WTC11 (cell line): ENCODE results near the gene SLC47A1. TPM values are rescaled to one million over a fixed set of nuclear protein-coding genes. Genes with fewer than 3 reads are reported as not detected.

ENCODE experiments used
- ATAC-seq: fragments of 200-7000 bp; cut with Tn5 transposase; 2 replicates; pipeline ENCODE4 v1.10.0; 2021; ENCODE audit warnings: mild to moderate bottlenecking, moderate library complexity
- CTCF ChIA-PET: fragments of 300-600 bp; sonication (Branson Sonifier 250); formaldehyde crosslinking; loops from one replicate; lab custom pipeline; 2021; ENCODE audit warnings: antibody characterized with exemption; lab: Charles Lee
- POLR2A ChIA-PET: fragments of 350-600 bp; sonication (Branson Sonifier 250); formaldehyde crosslinking; loops from one replicate; lab custom pipeline; 2021; ENCODE audit warnings: antibody characterized with exemption; lab: Charles Lee
- DNase-seq: peaks from one replicate; pipeline ENCODE4 v3.0.0; 2021; ENCODE audit warnings: low spot score
- H3K27ac Mint-ChIP-seq: 2 replicates; pipeline ENCODE4 v1.8.0; 2021; ENCODE audit warnings: mixed read lengths
- H3K27me3 Mint-ChIP-seq: 2 replicates; pipeline ENCODE4 v1.8.0; 2021; ENCODE audit warnings: low read depth, mild to moderate bottlenecking, moderate library complexity, mixed read lengths
- H3K36me3 Mint-ChIP-seq: 2 replicates; pipeline ENCODE4 v1.8.0; 2021; ENCODE audit warnings: mixed read lengths
- H3K4me1 Mint-ChIP-seq: 2 replicates; pipeline ENCODE4 v1.8.0; 2022; ENCODE audit warnings: mixed read lengths
- H3K4me3 Mint-ChIP-seq: 2 replicates; pipeline ENCODE4 v1.8.0; 2021; ENCODE audit warnings: mild to moderate bottlenecking, moderate library complexity, mixed read lengths
- H3K9me3 Mint-ChIP-seq: 2 replicates; pipeline ENCODE4 v1.8.0; 2021; ENCODE audit warnings: mixed read lengths
- FOXK1 ChIP-seq: sonication (generic); formaldehyde crosslinking; IDR thresholded peaks from 2 replicates; pipeline ENCODE4 v1.8.0; 2022; ENCODE audit warnings: mild to moderate bottlenecking, moderate library complexity, missing genetic modification reagents
- FOXP1 ChIP-seq: sonication (generic); formaldehyde crosslinking; IDR thresholded peaks from 2 replicates; pipeline ENCODE4 v1.8.0; 2022; ENCODE audit warnings: missing genetic modification reagents, mild to moderate bottlenecking, moderate library complexity, borderline replicate concordance
- IRF2 ChIP-seq: sonication (generic); formaldehyde crosslinking; IDR thresholded peaks from 2 replicates; pipeline ENCODE4 v1.8.0; 2022; ENCODE audit warnings: low read depth, missing genetic modification reagents, borderline replicate concordance
- KAT7 ChIP-seq: sonication (generic); formaldehyde crosslinking; IDR thresholded peaks from 2 replicates; pipeline ENCODE4 v1.8.1; 2023; ENCODE audit warnings: missing genetic modification reagents, mild to moderate bottlenecking, borderline replicate concordance
- NR2C2 ChIP-seq: sonication (generic); formaldehyde crosslinking; IDR thresholded peaks from 2 replicates; pipeline ENCODE4 v1.8.0; 2022; ENCODE audit warnings: mild to moderate bottlenecking, missing genetic modification reagents
- TEAD4 ChIP-seq: sonication (generic); formaldehyde crosslinking; IDR thresholded peaks from 2 replicates; pipeline ENCODE4 v1.8.0; 2022; ENCODE audit warnings: mild to moderate bottlenecking, missing genetic modification reagents
- TP53 ChIP-seq: sonication (generic); formaldehyde crosslinking; IDR thresholded peaks from 2 replicates; pipeline ENCODE4 v1.8.1; 2023; ENCODE audit warnings: mild to moderate bottlenecking, missing genetic modification reagents
- ZNF317 ChIP-seq: sonication (generic); formaldehyde crosslinking; IDR thresholded peaks from 2 replicates; pipeline ENCODE4 v1.8.1; 2023; ENCODE audit warnings: low read depth, mild to moderate bottlenecking, moderate library complexity, missing genetic modification reagents, borderline replicate concordance
- ZNF396 ChIP-seq: fragments of 250-450 bp; sonication (Bioruptor Pico); IDR thresholded peaks from 2 replicates; pipeline ENCODE4 v1.8.0; 2021; ENCODE audit warnings: mild to moderate bottlenecking, moderate library complexity, borderline replicate concordance
- total RNA-seq: library from RNA; stranded (reverse); gene quantifications from 3 replicates; pipeline ENCODE4 v1.2.3, GENCODE V29; 2021
- TF ChIP-seq, protein P1 (sequence below): sonication (generic); formaldehyde crosslinking; IDR thresholded peaks from 2 replicates; pipeline ENCODE4 v1.8.1; 2023; ENCODE audit warnings: mild to moderate bottlenecking, moderate library complexity, missing genetic modification reagents
- TF ChIP-seq, protein P2 (sequence below): sonication (generic); formaldehyde crosslinking; IDR thresholded peaks from 2 replicates; pipeline ENCODE4 v1.8.1; 2023; ENCODE audit warnings: mild to moderate bottlenecking, missing genetic modification reagents, borderline replicate concordance
- TF ChIP-seq, protein P3 (sequence below): sonication (generic); formaldehyde crosslinking; IDR thresholded peaks from 2 replicates; pipeline ENCODE4 v1.8.0; 2022; ENCODE audit warnings: mild to moderate bottlenecking, missing genetic modification reagents
- TF ChIP-seq, protein P4 (sequence below): fragments of 250-450 bp; sonication (Bioruptor Pico); IDR thresholded peaks from 2 replicates; pipeline ENCODE4 v1.9.0; 2021; ENCODE audit warnings: mild to moderate bottlenecking
- TF ChIP-seq, protein P5 (sequence below): fragments of 250-450 bp; sonication (Bioruptor Pico); IDR thresholded peaks from 2 replicates; pipeline ENCODE4 v1.9.0; 2021; ENCODE audit warnings: mild to moderate bottlenecking
- TF ChIP-seq, protein P6 (sequence below): sonication (generic); formaldehyde crosslinking; IDR thresholded peaks from 2 replicates; pipeline ENCODE4 v1.8.0; 2023; ENCODE audit warnings: mild to moderate bottlenecking, missing genetic modification reagents
- TF ChIP-seq, protein P7 (sequence below): sonication (generic); formaldehyde crosslinking; IDR thresholded peaks from 2 replicates; pipeline ENCODE4 v1.8.1; 2023; ENCODE audit warnings: mild to moderate bottlenecking, missing genetic modification reagents, moderate library complexity
- TF ChIP-seq, protein P8 (sequence below): sonication (generic); formaldehyde crosslinking; IDR thresholded peaks from 2 replicates; pipeline ENCODE4 v1.8.1; 2022; ENCODE audit warnings: missing genetic modification reagents, borderline replicate concordance

The SLC47A1 gene
- total RNA-seq, 1 experiment from 2014 or later: 2.5 TPM

DNA sequence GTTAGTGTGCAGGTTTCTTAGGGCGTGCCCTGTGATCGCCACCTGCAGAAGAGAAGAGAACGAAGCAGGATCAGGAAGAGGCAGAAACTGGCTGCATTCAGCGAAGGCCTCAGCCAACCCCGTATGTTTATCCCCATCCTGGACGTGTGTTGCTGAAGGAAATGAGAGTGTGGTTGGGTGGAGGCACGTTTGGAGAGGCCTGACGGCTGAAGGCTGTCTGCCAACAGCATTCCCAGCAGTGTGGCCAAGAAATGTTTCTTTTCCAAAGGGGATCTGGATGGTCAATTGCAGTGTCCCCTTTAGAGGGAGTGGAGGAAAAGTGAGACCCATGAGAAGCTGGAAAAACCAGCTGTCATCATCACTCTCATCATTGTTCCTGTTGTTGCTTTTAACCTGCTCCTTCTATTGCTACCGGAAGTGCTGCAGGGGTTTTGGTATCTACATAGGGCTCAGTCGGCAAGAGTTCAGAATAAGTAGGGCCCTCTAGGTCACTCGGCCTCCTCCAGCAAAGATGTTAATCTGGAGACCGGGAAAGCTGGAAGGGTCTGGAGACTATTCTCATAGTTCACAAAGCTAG is 46.5 kb upstream of the SLC47A1 start:
- ChIA-PET CTCF (interaction anchor here (0.8 to 5.3 kb wide), 2 partner anchors 18 to 124 kb away, joined by 4 to 21 read pairs; partner anchors contain the start of gene B9D1), POLR2A (interaction anchor here (0.6 kb wide), 1 partner anchor 144 kb away, joined by 3 read pairs; no protein-coding TSS in a partner anchor)
- ATAC-seq: 0 out of 2 replicates have a peak, but pooled peaks have one; percentile 7
- H3K4me1 Mint-ChIP-seq: peaks cover 66% of the 10 kb centered on the region
- TF ChIP-seq TP53 (no peak), ZNF396 (no peak), TEAD4 (no peak), NR2C2 (CRISPR knock-in tag) (no peak), FOXK1 (CRISPR knock-in tag) (no peak), IRF2 (CRISPR knock-in tag) (no peak), KAT7 (CRISPR knock-in tag) (no peak), FOXP1 (CRISPR knock-in tag) (no peak)
- TF ChIP-seq, protein P1, sequence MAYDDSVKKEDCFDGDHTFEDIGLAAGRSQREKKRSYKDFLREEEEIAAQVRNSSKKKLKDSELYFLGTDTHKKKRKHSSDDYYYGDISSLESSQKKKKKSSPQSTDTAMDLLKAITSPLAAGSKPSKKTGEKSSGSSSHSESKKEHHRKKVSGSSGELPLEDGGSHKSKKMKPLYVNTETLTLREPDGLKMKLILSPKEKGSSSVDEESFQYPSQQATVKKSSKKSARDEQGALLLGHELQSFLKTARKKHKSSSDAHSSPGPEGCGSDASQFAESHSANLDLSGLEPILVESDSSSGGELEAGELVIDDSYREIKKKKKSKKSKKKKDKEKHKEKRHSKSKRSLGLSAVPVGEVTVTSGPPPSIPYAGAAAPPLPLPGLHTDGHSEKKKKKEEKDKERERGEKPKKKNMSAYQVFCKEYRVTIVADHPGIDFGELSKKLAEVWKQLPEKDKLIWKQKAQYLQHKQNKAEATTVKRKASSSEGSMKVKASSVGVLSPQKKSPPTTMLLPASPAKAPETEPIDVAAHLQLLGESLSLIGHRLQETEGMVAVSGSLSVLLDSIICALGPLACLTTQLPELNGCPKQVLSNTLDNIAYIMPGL (CRISPR knock-in tag): no peak
- TF ChIP-seq, protein P2, sequence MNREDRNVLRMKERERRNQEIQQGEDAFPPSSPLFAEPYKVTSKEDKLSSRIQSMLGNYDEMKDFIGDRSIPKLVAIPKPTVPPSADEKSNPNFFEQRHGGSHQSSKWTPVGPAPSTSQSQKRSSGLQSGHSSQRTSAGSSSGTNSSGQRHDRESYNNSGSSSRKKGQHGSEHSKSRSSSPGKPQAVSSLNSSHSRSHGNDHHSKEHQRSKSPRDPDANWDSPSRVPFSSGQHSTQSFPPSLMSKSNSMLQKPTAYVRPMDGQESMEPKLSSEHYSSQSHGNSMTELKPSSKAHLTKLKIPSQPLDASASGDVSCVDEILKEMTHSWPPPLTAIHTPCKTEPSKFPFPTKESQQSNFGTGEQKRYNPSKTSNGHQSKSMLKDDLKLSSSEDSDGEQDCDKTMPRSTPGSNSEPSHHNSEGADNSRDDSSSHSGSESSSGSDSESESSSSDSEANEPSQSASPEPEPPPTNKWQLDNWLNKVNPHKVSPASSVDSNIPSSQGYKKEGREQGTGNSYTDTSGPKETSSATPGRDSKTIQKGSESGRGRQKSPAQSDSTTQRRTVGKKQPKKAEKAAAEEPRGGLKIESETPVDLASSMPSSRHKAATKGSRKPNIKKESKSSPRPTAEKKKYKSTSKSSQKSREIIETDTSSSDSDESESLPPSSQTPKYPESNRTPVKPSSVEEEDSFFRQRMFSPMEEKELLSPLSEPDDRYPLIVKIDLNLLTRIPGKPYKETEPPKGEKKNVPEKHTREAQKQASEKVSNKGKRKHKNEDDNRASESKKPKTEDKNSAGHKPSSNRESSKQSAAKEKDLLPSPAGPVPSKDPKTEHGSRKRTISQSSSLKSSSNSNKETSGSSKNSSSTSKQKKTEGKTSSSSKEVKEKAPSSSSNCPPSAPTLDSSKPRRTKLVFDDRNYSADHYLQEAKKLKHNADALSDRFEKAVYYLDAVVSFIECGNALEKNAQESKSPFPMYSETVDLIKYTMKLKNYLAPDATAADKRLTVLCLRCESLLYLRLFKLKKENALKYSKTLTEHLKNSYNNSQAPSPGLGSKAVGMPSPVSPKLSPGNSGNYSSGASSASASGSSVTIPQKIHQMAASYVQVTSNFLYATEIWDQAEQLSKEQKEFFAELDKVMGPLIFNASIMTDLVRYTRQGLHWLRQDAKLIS: no peak
- TF ChIP-seq, protein P3, sequence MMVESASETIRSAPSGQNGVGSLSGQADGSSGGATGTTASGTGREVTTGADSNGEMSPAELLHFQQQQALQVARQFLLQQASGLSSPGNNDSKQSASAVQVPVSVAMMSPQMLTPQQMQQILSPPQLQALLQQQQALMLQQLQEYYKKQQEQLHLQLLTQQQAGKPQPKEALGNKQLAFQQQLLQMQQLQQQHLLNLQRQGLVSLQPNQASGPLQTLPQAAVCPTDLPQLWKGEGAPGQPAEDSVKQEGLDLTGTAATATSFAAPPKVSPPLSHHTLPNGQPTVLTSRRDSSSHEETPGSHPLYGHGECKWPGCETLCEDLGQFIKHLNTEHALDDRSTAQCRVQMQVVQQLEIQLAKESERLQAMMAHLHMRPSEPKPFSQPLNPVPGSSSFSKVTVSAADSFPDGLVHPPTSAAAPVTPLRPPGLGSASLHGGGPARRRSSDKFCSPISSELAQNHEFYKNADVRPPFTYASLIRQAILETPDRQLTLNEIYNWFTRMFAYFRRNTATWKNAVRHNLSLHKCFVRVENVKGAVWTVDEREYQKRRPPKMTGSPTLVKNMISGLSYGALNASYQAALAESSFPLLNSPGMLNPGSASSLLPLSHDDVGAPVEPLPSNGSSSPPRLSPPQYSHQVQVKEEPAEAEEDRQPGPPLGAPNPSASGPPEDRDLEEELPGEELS (CRISPR knock-in tag): no peak
- TF ChIP-seq, protein P4, sequence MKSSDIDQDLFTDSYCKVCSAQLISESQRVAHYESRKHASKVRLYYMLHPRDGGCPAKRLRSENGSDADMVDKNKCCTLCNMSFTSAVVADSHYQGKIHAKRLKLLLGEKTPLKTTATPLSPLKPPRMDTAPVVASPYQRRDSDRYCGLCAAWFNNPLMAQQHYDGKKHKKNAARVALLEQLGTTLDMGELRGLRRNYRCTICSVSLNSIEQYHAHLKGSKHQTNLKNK (CRISPR knock-in tag): no peak
- TF ChIP-seq, protein P5, sequence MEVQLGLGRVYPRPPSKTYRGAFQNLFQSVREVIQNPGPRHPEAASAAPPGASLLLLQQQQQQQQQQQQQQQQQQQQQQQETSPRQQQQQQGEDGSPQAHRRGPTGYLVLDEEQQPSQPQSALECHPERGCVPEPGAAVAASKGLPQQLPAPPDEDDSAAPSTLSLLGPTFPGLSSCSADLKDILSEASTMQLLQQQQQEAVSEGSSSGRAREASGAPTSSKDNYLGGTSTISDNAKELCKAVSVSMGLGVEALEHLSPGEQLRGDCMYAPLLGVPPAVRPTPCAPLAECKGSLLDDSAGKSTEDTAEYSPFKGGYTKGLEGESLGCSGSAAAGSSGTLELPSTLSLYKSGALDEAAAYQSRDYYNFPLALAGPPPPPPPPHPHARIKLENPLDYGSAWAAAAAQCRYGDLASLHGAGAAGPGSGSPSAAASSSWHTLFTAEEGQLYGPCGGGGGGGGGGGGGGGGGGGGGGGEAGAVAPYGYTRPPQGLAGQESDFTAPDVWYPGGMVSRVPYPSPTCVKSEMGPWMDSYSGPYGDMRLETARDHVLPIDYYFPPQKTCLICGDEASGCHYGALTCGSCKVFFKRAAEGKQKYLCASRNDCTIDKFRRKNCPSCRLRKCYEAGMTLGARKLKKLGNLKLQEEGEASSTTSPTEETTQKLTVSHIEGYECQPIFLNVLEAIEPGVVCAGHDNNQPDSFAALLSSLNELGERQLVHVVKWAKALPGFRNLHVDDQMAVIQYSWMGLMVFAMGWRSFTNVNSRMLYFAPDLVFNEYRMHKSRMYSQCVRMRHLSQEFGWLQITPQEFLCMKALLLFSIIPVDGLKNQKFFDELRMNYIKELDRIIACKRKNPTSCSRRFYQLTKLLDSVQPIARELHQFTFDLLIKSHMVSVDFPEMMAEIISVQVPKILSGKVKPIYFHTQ (CRISPR knock-in tag): no peak
- no peak overlapping the region for H3K4me3 Mint-ChIP-seq
- no peaks in the 10 kb centered on the region for H3K27me3 Mint-ChIP-seq
- H3K36me3 Mint-ChIP-seq: no peaks in the 10 kb centered on the region
- H3K27ac Mint-ChIP-seq: peak overlapping the region; percentile 57
- no peak for DNase-seq
- H3K9me3 Mint-ChIP-seq: no peaks in the 10 kb centered on the region

DNA sequence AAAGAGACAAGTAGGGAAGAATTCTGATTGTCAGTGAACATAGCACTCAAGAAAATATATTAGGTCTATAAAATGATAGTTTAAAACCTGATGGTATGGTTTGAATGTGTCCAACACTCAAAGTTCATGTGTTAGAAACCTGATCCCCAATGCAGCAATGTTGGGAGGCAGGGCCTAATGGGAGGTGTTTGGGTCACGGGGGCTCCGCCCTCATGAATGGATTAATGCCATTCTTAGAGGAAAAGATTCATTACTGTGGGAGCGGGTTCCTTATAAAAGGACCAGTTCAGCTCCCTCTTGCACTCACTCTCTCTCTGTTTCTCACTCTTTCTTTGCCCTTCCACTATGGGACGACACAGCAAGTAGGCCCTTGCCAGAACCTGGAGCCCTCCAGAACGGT is 41.5 kb upstream of the SLC47A1 start:
- Mint-ChIP-seq H3K4me1 (peaks cover 60% of the 10 kb centered on the region), H3K27me3 (no peaks in the 10 kb centered on the region), H3K36me3 (no peaks in the 10 kb centered on the region), H3K4me3 (no peak overlapping the region; the same call in 1 of the 2 replicates), H3K9me3 (no peaks in the 10 kb centered on the region), H3K27ac (peak overlapping the region; percentile 98)
- POLR2A ChIA-PET: no interaction called here
- ATAC-seq (peak; percentile 55), DNase-seq (no peak)
- CTCF ChIA-PET: interaction anchor here (0.6 to 2.2 kb wide), 5 partner anchors 24 to 129 kb away, joined by 3 to 11 read pairs (median 4); partner anchors contain the start of gene B9D1
- TF ChIP-seq ZNF317: no peak
- TF ChIP-seq, protein P6, sequence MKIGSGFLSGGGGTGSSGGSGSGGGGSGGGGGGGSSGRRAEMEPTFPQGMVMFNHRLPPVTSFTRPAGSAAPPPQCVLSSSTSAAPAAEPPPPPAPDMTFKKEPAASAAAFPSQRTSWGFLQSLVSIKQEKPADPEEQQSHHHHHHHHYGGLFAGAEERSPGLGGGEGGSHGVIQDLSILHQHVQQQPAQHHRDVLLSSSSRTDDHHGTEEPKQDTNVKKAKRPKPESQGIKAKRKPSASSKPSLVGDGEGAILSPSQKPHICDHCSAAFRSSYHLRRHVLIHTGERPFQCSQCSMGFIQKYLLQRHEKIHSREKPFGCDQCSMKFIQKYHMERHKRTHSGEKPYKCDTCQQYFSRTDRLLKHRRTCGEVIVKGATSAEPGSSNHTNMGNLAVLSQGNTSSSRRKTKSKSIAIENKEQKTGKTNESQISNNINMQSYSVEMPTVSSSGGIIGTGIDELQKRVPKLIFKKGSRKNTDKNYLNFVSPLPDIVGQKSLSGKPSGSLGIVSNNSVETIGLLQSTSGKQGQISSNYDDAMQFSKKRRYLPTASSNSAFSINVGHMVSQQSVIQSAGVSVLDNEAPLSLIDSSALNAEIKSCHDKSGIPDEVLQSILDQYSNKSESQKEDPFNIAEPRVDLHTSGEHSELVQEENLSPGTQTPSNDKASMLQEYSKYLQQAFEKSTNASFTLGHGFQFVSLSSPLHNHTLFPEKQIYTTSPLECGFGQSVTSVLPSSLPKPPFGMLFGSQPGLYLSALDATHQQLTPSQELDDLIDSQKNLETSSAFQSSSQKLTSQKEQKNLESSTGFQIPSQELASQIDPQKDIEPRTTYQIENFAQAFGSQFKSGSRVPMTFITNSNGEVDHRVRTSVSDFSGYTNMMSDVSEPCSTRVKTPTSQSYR: no peak
- TF ChIP-seq, protein P7, sequence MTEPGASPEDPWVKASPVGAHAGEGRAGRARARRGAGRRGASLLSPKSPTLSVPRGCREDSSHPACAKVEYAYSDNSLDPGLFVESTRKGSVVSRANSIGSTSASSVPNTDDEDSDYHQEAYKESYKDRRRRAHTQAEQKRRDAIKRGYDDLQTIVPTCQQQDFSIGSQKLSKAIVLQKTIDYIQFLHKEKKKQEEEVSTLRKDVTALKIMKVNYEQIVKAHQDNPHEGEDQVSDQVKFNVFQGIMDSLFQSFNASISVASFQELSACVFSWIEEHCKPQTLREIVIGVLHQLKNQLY (CRISPR knock-in tag): no peak
- no peak for TF ChIP-seq IRF2 (CRISPR knock-in tag)
- TF ChIP-seq, protein P8, sequence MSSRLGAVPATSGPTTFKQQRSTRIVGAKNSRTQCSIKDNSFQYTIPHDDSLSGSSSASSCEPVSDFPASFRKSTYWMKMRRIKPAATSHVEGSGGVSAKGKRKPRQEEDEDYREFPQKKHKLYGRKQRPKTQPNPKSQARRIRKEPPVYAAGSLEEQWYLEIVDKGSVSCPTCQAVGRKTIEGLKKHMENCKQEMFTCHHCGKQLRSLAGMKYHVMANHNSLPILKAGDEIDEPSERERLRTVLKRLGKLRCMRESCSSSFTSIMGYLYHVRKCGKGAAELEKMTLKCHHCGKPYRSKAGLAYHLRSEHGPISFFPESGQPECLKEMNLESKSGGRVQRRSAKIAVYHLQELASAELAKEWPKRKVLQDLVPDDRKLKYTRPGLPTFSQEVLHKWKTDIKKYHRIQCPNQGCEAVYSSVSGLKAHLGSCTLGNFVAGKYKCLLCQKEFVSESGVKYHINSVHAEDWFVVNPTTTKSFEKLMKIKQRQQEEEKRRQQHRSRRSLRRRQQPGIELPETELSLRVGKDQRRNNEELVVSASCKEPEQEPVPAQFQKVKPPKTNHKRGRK (CRISPR knock-in tag): no peak
